Parathyroid adenoma (tissue), 2 donors: ENCODE measurements around the gene GAD2.

Source experiments
- H2AFZ ChIP-seq: fragments of 300-600 bp; sonication (generic); one replicate; pipeline ENCODE4 v1.7.0; 2017; ENCODE audit warnings: antibody characterized with exemption, mild to moderate bottlenecking
- H3K27ac ChIP-seq: fragments of 300-600 bp; sonication (generic); one replicate; pipeline ENCODE4 v1.7.0; 2017
- H3K27me3 ChIP-seq: fragments of 300-600 bp; sonication (generic); one replicate; pipeline ENCODE4 v1.7.0; 2017; ENCODE audit warnings: low read length; ENCODE audit not compliant: control insufficient read depth, insufficient read depth
- H3K36me3 ChIP-seq: fragments of 300-600 bp; sonication (generic); one replicate; pipeline ENCODE4 v1.7.0; 2017; ENCODE audit warnings: low read length; ENCODE audit not compliant: control insufficient read depth, insufficient read depth
- H3K4me1 ChIP-seq: fragments of 300-600 bp; sonication (generic); one replicate; pipeline ENCODE4 v1.7.0; 2017; ENCODE audit warnings: control low read depth
- H3K4me2 ChIP-seq: fragments of 300-600 bp; sonication (generic); one replicate; pipeline ENCODE4 v1.7.0; 2017; ENCODE audit warnings: low read length
- H3K4me3 ChIP-seq: fragments of 300-600 bp; sonication (generic); one replicate; pipeline ENCODE4 v1.7.0; 2017; ENCODE audit warnings: low read depth, low read length
- H3K79me2 ChIP-seq: fragments of 300-600 bp; sonication (generic); one replicate; pipeline ENCODE4 v1.7.0; 2017; ENCODE audit warnings: control low read depth
- H3K9ac ChIP-seq: fragments of 300-600 bp; sonication (generic); one replicate; pipeline ENCODE4 v1.7.0; 2017; ENCODE audit warnings: mild to moderate bottlenecking
- H3K9me3 ChIP-seq: fragments of 300-600 bp; sonication (generic); one replicate; pipeline ENCODE4 v1.7.0; 2017; ENCODE audit warnings: low read length; ENCODE audit not compliant: control insufficient read depth
- CTCF ChIP-seq: fragments of 300-600 bp; sonication (generic); IDR thresholded peaks from one replicate; pipeline ENCODE4 v1.7.0; 2017; ENCODE audit warnings: antibody characterized with exemption, mild to moderate bottlenecking
- donor health status: primary hyperparathyroidism.

The GAD2 gene

DNA sequence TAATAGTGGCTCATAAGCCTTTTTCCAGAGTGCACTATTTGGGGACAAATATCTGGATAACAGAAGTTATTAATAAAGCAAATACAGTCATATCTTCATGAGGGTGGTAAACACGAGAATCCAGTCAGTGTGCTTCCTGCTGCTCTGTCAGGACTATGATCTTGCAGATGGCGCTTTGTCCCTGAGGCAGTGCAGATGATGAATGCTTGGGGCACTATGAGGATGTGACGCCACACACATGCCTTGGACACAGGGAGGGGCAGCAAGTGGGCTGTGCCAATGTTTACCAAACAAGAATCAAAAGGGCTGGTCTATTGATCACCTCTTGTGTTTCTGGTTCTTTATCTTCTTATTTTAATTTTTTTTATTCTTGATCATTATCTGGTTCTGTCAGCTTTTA lies 79.8 kb downstream of the GAD2 start:
- no peak overlapping the region for H3K4me3 ChIP-seq
- H2AFZ ChIP-seq, result no peak overlapping the region
- no peaks in the 10 kb centered on the region for H3K4me1 ChIP-seq
- H3K9me3 ChIP-seq, result no peaks in the 10 kb centered on the region
- no peak for TF ChIP-seq CTCF
- H3K9ac ChIP-seq, result no peak overlapping the region
- H3K79me2 ChIP-seq, result no peaks in the 10 kb centered on the region
- no peaks in the 10 kb centered on the region for H3K36me3 ChIP-seq
- no peak overlapping the region for H3K4me2 ChIP-seq
- no peak overlapping the region for H3K27ac ChIP-seq
- no peaks in the 10 kb centered on the region for H3K27me3 ChIP-seq

- TF ChIP-seq CTCF, result no peak
- H3K4me1 ChIP-seq, result no peaks in the 10 kb centered on the region
- no peak overlapping the region for H3K9ac ChIP-seq
- H3K79me2 ChIP-seq, result no peaks in the 10 kb centered on the region
- H3K36me3 ChIP-seq, result no peaks in the 10 kb centered on the region
- no peak overlapping the region for H2AFZ ChIP-seq
- H3K27me3 ChIP-seq, result no peaks in the 10 kb centered on the region
- no peak overlapping the region for H3K4me2 ChIP-seq
- no peaks in the 10 kb centered on the region for H3K9me3 ChIP-seq
- H3K27ac ChIP-seq, result no peak overlapping the region
- H3K4me3 ChIP-seq, result no peak overlapping the region
These were observed 83.4 kb downstream of the GAD2 start for GRCh38 chr10:26300001-26300400.

DNA sequence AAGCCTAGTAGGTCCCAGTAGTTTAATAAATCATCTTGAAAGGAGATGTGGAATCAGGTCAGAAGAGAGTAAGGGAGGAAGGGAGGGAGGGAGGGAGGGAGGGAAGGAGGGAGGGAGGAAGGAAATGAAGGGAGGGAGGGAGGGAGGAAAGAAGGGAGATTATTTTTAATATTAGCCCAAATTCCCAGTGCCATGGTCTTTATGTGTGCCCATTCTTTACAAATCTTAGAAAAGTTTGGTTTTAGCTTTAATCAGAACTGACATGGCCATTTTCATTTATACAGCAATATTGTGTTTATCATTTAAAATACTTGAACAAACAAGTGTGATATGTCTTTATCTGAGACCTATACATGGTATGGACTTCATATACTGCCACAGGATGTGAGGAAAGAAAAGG lies 86.8 kb downstream of the GAD2 start:
- H3K9ac ChIP-seq, result no peak overlapping the region
- H3K27me3 ChIP-seq, result no peaks in the 10 kb centered on the region
- no peak for TF ChIP-seq CTCF
- no peak overlapping the region for H3K27ac ChIP-seq
- no peaks in the 10 kb centered on the region for H3K79me2 ChIP-seq
- no peaks in the 10 kb centered on the region for H3K9me3 ChIP-seq
- no peaks in the 10 kb centered on the region for H3K4me1 ChIP-seq
- H3K4me3 ChIP-seq, result no peak overlapping the region
- no peaks in the 10 kb centered on the region for H3K36me3 ChIP-seq
- no peak overlapping the region for H3K4me2 ChIP-seq
- no peak overlapping the region for H2AFZ ChIP-seq

DNA sequence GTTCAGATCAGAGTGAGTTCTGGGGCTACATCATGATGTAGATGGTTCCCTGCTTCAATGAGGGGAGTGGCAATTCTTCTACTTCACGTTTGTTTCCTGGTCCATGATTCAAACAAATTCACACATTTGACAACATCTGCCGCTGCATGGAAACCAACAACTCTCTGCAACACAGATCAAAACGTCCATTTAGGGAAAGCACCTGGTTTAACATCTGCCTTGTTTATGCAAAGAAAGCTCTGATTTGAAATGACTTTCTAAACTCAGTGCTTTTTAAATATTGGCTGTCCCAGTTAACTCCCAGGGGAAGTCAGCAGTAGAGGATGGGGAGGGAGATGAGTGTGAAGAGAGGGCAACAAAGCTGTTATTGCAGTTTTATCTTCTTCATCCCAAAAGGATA lies 93.8 kb downstream of the GAD2 start:
- H3K36me3 ChIP-seq, result no peaks in the 10 kb centered on the region
- no peaks in the 10 kb centered on the region for H3K27me3 ChIP-seq
- H3K79me2 ChIP-seq, result no peaks in the 10 kb centered on the region
- no peak for TF ChIP-seq CTCF
- H2AFZ ChIP-seq, result no peak overlapping the region
- H3K9me3 ChIP-seq, result no peaks in the 10 kb centered on the region
- no peak overlapping the region for H3K4me2 ChIP-seq
- no peak overlapping the region for H3K4me3 ChIP-seq
- H3K4me1 ChIP-seq, result no peaks in the 10 kb centered on the region
- no peak overlapping the region for H3K27ac ChIP-seq
- H3K9ac ChIP-seq, result no peak overlapping the region

GRCh38 chr10:26311383-26311940 lies 94.9 kb downstream of the GAD2 start:
- no peaks in the 10 kb centered on the region for H3K27me3 ChIP-seq
- H3K27ac ChIP-seq, result no peak overlapping the region
- no peak overlapping the region for H3K4me2 ChIP-seq
- no peaks in the 10 kb centered on the region for H3K36me3 ChIP-seq
- no peak overlapping the region for H3K4me3 ChIP-seq
- no peak for TF ChIP-seq CTCF
- no peaks in the 10 kb centered on the region for H3K79me2 ChIP-seq
- no peak overlapping the region for H3K9ac ChIP-seq
- H3K4me1 ChIP-seq, result no peaks in the 10 kb centered on the region
- no peak overlapping the region for H2AFZ ChIP-seq
- no peaks in the 10 kb centered on the region for H3K9me3 ChIP-seq
